Brain microvascular endothelial cell (primary cell): ENCODE measurements around the gene ATP5MC3.

Experiments
- DNase-seq: peaks from one replicate; pipeline ENCODE4 v3.0.0-alpha.2; 2020
- H3K27ac ChIP-seq: fragments of 250-450 bp; sonication (Bioruptor Pico); 2 replicates; pipeline ENCODE4 v1.5.1; 2020; ENCODE audit warnings: mild to moderate bottlenecking, moderate library complexity
- H3K27me3 ChIP-seq: fragments of 250-450 bp; sonication (Bioruptor Pico); replicated peaks from 2 replicates; pipeline ENCODE4 v1.5.1; 2020; ENCODE audit warnings: mild to moderate bottlenecking
- H3K36me3 ChIP-seq: fragments of 250-450 bp; sonication (Bioruptor Pico); replicated peaks from 2 replicates; pipeline ENCODE4 v1.5.1; 2020; ENCODE audit warnings: mild to moderate bottlenecking
- H3K4me3 ChIP-seq: 2 replicates; pipeline ENCODE4 v1.5.1; 2011; ENCODE audit warnings: low read depth, mild to moderate bottlenecking, control low read depth, low read length, moderate library complexity
- in situ Hi-C: cut with HindIII; loops from 2 replicates; pipeline ENCODE4 v1.10.0; 2017; ENCODE audit warnings: low sequenced_read_pairs, low pct_ligation_motif_present
- TF ChIP-seq, protein P1 (sequence below): IDR thresholded peaks from 2 replicates; pipeline ENCODE4 v1.5.1; 2011; ENCODE audit warnings: low read depth, mild to moderate bottlenecking, moderate library complexity, low read length, control low read depth, inconsistent platforms; ENCODE audit errors: missing control alignments

ATP5MC3 gene

DNA sequence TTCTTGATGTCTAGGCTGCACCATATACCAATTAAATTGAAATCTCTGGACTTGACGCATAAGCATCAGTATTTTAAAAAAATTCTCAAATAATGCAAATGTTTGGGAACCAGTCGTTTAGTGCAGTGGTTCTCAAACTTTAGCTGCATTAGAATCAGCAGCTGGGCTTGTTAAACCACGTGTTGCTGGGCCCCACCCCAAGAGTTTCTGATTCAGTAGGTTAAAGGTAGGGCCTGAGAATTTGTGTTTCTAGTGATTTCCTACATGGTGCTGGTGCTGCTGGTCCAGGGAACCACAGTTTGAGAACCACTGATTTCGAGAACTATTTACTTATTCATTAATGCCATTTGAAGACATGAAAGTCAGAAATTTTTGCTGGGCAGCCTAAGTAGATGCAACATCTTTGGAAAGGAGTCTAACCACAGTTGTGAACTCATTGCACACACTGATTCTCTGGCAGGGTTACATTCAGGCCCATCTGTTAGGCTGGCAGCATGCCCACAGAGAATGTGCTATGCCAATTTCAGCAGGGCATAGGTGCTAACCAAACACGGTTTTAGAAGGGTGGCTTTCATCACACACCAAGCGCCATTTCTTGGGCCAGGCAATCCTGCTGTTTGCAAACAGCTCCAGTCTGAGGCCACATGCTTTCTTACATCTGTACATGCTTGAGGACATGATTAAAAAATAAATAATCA, 26.4 kb upstream of the ATP5MC3 start:
- Histone ChIP-seq H3K4me3 (no peak overlapping the region), H3K27ac (no peak overlapping the region), H3K36me3 (no peaks in the 10 kb centered on the region), H3K27me3 (no peaks in the 10 kb centered on the region)
- DNase-seq: no peak
- TF ChIP-seq, protein P1, sequence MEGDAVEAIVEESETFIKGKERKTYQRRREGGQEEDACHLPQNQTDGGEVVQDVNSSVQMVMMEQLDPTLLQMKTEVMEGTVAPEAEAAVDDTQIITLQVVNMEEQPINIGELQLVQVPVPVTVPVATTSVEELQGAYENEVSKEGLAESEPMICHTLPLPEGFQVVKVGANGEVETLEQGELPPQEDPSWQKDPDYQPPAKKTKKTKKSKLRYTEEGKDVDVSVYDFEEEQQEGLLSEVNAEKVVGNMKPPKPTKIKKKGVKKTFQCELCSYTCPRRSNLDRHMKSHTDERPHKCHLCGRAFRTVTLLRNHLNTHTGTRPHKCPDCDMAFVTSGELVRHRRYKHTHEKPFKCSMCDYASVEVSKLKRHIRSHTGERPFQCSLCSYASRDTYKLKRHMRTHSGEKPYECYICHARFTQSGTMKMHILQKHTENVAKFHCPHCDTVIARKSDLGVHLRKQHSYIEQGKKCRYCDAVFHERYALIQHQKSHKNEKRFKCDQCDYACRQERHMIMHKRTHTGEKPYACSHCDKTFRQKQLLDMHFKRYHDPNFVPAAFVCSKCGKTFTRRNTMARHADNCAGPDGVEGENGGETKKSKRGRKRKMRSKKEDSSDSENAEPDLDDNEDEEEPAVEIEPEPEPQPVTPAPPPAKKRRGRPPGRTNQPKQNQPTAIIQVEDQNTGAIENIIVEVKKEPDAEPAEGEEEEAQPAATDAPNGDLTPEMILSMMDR: no peak
- in situ Hi-C loops: no loop called here

DNA sequence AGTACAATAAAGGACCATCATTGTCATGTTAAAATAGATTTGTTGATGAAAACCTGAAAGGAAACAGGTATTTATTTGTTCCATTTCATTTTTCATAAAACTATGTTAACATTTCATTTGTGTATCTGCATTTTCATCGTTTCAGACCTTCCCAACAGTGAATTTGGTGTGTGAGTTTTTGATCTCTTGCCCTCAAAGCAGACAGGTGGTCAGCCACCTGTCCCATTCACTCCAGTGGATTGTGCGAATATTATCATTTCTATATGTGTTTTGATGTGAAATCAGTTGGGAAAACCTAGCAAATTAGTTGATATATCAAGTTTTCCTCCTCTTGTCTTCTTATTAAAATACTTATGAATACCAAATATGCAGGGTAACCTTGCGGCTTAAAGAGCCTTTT, 25.4 kb upstream of the ATP5MC3 start:
- no peaks in the 10 kb centered on the region for H3K36me3 ChIP-seq
- TF ChIP-seq, protein P1: no peak
- DNase-seq: no peak
- no peak overlapping the region for H3K4me3 ChIP-seq
- in situ Hi-C loops: no loop called here
- no peak overlapping the region for H3K27ac ChIP-seq
- no peaks in the 10 kb centered on the region for H3K27me3 ChIP-seq

DNA sequence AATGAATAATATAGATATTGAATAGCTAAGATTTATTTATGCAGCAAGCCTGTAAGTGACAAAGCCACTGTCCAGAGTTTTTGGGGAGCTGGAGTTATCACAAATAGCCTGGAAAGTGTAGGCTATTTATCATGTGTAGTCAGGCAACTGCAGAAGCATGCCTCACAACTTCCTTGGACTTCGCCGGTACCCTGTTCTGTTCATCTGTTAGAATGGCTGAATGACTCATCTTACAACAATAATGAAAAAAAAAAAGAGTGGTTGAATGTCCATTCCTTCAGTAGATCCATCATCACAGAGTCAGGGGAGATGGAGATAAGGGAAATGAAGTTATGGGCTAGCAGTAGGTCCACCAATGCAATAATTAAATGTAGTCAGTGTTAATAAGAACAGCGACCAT, 24.0 kb upstream of the ATP5MC3 start:
- Histone ChIP-seq H3K36me3 (no peaks in the 10 kb centered on the region), H3K27me3 (no peaks in the 10 kb centered on the region), H3K27ac (no peak overlapping the region), H3K4me3 (no peak overlapping the region)
- TF ChIP-seq, protein P1: no peak
- in situ Hi-C loops: no loop called here
- peak; percentile 72 for DNase-seq

DNA sequence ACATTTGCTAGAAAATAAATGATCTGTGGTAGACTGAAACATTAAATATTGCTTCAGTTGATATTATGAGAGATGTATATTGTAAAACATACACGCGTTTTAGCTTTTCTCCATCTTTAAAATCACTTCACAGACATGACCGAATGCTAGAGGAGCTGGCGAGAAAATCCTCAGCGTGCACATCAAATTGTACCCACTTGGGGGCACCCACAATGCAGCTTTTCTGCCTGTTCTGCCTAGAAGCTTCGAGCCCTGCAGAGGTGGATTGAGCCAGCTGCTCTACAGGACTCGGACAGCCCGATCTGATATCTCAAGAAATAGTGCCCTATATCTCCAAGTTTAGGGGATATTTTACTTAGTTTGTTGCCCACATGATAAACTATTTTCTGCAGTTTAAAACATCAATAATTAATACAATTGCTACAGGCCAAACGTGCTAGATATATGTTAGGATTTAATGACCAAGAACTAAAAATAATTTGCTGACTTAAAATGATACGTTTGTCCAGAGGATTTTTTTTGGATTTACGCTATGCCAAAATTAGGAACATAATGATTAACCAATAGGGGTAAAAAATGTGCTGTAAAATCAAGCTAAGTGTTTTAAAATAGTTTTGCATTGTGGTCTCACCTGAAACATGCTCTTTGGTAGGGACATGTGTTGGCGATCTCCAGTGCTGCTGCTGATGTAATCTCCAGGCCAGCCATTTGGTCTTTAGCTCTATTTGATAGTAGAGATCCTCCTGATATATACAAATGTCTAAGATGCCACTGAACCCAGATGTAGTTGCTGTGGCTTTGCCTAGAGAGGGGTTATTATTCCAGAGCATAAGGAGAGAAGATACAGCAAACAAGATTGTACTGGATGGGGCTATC, 22.3 kb upstream of the ATP5MC3 start:
- Histone ChIP-seq H3K27me3 (no peaks in the 10 kb centered on the region), H3K36me3 (no peaks in the 10 kb centered on the region), H3K4me3 (no peak overlapping the region), H3K27ac (no peak overlapping the region)
- in situ Hi-C loops: no loop called here
- DNase-seq: peak; percentile 57
- TF ChIP-seq, protein P1: peak; percentile 81

DNA sequence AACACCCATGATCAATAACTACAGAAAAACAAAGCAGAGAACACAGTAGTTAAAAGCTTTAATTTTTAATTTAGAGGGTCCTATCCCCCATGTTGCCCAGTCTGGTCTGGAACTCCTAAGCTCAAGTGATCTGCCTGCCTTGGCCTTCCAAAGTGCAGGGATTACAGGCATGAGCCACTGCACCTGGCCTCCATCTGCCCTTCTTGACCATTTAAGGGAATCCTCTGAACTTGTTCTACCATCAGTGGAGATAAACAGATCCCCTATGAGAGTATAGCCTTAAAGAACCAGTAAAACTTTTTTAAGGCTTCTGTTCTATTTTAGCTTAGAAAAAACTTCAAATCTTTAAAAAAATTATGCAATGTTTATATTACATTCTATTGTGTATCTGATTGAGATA, 13.5 kb upstream of the ATP5MC3 start:
- Histone ChIP-seq H3K27ac (no peak overlapping the region), H3K27me3 (peaks cover 2% of the 10 kb centered on the region), H3K4me3 (no peak overlapping the region), H3K36me3 (no peaks in the 10 kb centered on the region)
- in situ Hi-C loops: no loop called here
- TF ChIP-seq, protein P1: no peak
- no peak for DNase-seq
